ENCODE results near the gene DIDO1. TPM values are rescaled to one million over a fixed set of nuclear protein-coding genes. Genes with fewer than 3 reads are reported as not detected.

Gene DIDO1
- total and polyA plus RNA-seq, 2 of the 13 experiments (the other 11 are each of a cell fraction or from before 2014, with no cell fraction given), result 75.0 to 75.1 TPM

GRCh38 chr20:62880147-62880934, 46.0 kb downstream of the DIDO1 start:
- in situ Hi-C loops (cut with HindIII; ENCODE audit: extremely low pct_ligation_motif_present, low pct_unique_long_range_greater_than_20kb) (no loop called here), intact Hi-C loops (cut with micrococcal nuclease; ENCODE audit: unreplicated experiment) (no loop called here)
- CTCF ChIA-PET (ENCODE audit: low intra/inter-chr PET ratio, low total read pairs), result no interaction called here
- Histone ChIP-seq H3K79me2 (ENCODE audit: insufficient read depth, low read length) (no peaks in the 10 kb centered on the region), H3K4me3 (replicated peaks in 1 of 3; ENCODE audit: insufficient read depth in 1 of 3, low read depth in 2 of 3, low read length in 3 of 3) (no peak overlapping the region), H3K9ac (ENCODE audit: insufficient read depth, low read depth, low read length) (no peak overlapping the region), H3K4me1 (ENCODE audit: insufficient read depth, low read length) (peaks cover 33% of the 10 kb centered on the region), H3K27ac (ENCODE audit: extremely low read length, insufficient read depth, low read length) (no peak overlapping the region), H3K36me3 (replicated peaks in 1 of 2; ENCODE audit: control insufficient read depth in 1 of 2, insufficient read depth in 2 of 2, low read length in 2 of 2) (peaks cover 3 to 10% of the 10 kb centered on the region in 2 experiments; a peak in 1 of 5 replicates), H3K9me3 (ENCODE audit: low read length) (no peaks in the 10 kb centered on the region), H3K27me3 (ENCODE audit: control insufficient read depth in 1 of 2, insufficient read depth in 2 of 2, low read length in 2 of 2) (no peaks in the 10 kb centered on the region; a peak in 1 of 5 replicates), H4K20me1 (ENCODE audit: insufficient read depth, low read length) (no peaks in the 10 kb centered on the region), H2AFZ (ENCODE audit: low read length) (no peak overlapping the region), H3K4me2 (ENCODE audit: low read depth, low read length) (no peak overlapping the region)
- FAIRE-seq (no peak), ATAC-seq (no peak), DNase-seq (ENCODE audit: low spot score) (no peak)
- POLR2A ChIA-PET, result no interaction called here
- WGBS (ENCODE audit: low lambda C conversion rate), result 96% methylated on average over 33 of the region's 37 CpGs
- TF ChIP-seq SNRNP70 (IDR thresholded peaks at IDR 0.05; ENCODE audit: low read depth, low read length) (no peak), POLR2A (IDR thresholded peaks at IDR 0.05; ENCODE audit: insufficient read depth in 1 of 2, low read depth in 2 of 2, low read length in 2 of 2) (no peak), EHMT2 (IDR thresholded peaks at IDR 0.05; ENCODE audit: borderline replicate concordance, low read depth, low read length) (no peak), JUN (CRISPR knock-in tag; IDR thresholded peaks at IDR 0.05) (no peak), TAF15 (IDR thresholded peaks at IDR 0.05; ENCODE audit: low read depth, low read length, poor library complexity, severe bottlenecking) (no peak), MED8 (CRISPR knock-in tag; IDR thresholded peaks at IDR 0.05; ENCODE audit: insufficient replicate concordance) (no peak), KLF11 (CRISPR knock-in tag; IDR thresholded peaks at IDR 0.05) (no peak), KDM2A (CRISPR knock-in tag; IDR thresholded peaks at IDR 0.05; ENCODE audit: borderline replicate concordance, low read depth) (no peak), ZNF20 (CRISPR knock-in tag; IDR thresholded peaks at IDR 0.05) (no peak), ZNF577 (CRISPR knock-in tag; IDR thresholded peaks at IDR 0.05; ENCODE audit: borderline replicate concordance, low read depth) (no peak)
- TF ChIP-seq, protein P1, sequence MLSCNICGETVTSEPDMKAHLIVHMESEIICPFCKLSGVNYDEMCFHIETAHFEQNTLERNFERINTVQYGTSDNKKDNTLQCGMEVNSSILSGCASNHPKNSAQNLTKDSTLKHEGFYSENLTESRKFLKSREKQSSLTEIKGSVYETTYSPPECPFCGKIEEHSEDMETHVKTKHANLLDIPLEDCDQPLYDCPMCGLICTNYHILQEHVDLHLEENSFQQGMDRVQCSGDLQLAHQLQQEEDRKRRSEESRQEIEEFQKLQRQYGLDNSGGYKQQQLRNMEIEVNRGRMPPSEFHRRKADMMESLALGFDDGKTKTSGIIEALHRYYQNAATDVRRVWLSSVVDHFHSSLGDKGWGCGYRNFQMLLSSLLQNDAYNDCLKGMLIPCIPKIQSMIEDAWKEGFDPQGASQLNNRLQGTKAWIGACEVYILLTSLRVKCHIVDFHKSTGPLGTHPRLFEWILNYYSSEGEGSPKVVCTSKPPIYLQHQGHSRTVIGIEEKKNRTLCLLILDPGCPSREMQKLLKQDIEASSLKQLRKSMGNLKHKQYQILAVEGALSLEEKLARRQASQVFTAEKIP (CRISPR knock-in tag; IDR thresholded peaks at IDR 0.05; ENCODE audit: borderline replicate concordance), result no peak
- BruUV-seq (replicated peaks), result no TSS peak

Measured in HepG2 (cell line).